ENCODE results near the gene GLP1R.
"Not testable (repeated sequence)": the region's sequence is repeated elsewhere in the genome, so short reads cannot be mapped to it uniquely, and the experiment has no call there.

The GLP1R gene

DNA sequence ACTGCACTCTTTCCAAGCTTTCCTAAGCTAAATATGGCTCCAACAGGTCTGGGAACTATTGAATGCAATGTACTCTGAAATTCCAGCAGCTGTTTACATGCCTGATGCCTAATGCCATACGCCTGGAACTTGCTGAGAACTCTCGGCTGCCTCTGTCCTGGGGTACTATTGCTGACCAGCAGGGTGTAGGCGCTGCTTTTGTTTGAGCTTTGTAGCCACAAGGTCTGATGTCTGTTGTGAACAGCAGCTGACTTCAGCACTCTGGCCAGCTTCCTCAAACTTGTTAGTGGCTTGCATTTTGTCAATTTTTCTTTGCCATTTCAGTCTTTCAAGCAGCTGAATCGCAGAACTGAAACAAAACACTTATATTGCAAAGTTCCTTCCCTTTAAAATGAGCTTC, 39.8 kb downstream of the GLP1R start:
- peak in 1 of 2 donors; percentile 7 for DNase-seq

DNA sequence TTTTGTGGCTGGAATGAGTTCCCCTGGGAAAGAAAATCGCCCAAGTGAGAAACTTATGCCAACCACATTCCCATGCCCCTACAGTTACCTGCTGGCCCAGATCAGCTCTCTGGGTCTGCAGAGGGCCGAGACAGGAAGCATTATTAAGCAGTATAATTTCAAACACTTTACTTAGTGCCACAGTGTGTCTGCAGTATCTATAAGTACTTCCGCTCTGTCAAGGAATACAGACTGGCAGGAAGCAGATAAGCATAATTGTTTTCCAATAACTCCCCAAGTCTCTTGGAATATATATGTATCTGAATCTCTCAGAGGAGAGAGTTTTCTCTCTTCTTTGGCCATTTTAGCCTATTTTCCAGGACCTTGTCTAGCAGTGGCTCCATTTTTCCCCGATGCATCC, 41.5 kb downstream of the GLP1R start:
- no peak for DNase-seq

DNA sequence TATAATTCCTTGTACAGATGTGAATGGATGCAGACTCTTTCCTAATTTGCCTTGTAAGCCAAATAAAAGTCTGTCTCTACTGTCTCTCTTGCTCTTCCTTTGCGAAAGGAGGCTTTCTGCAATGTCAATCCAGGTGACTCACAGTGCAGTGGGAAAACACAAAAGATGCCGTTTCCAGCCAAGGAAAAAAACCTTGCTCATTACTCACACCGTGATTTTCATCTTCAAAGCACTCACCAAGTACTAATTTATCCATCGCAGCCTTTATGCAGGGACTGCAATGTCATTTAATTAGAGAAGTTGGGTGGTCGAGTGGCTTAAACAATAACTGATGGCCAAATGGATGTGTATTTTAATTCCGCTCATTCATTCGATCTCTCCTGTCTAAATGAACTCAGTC, 42.6 kb downstream of the GLP1R start:
- DNase-seq: no peak

DNA sequence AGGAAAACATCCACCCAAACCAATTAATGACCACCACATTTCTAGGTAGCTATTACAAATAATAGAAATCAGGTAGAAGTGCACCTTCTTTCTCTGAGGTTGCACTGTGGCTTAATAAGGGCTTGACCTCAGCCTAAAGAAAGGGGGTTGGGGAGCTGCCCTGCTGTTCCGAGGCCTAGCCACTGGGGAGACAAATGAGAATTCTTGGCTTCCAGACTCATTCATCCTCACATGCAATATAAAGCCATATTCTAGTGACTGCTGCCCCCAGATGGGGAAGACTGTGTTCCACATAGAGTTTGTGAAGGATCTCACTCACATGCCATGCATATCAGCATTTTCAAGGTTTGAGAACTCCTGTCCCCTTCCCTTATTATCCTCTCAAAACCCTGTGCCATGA, 43.5 kb downstream of the GLP1R start:
- no peak for DNase-seq

DNA sequence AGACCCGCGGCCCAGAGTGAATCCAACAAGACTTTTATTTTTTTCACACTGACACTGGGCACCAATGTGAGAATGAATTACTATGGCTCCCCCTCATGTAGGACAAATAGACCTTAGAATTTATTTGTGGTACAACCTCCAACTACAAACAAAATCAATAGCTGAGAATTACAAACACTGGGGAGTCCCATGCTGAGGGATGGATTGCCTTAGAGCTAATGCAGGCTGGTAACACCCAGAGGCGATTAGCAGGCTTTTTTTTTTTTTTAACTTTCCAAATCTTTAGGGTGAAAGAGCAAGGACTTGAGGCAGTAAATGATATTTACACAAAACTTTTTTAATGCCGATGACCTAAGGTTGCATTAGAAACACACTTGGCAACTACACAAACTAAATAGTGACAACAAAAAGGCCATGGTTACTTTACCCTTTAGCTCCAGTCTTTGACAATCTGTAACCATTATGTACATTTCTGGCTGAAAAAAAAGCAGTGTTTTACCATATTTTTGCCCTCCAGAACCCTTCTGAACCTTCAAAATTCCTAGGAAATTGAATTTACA, 44.6 kb downstream of the GLP1R start:
- DNase-seq: no peak

DNA sequence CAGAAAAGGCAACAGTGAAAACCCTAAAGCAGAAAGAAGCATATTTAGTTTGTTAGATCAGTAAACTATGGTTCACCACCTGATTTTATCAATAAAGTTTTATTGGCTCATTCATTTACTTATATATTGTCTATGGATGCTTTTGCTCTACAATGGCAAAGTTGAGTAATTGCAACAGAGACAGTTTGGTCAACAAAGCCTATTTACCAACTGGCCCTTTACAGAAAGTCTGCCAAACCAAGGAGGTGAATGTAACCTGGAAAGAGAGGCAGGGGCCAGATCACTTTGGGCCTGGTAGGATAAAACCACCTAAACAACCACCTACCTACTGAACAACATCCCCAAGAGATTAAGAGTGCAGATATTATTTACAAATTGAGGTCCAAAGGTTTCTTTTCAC, 47.0 kb downstream of the GLP1R start:
- DNase-seq: no peak

DNA sequence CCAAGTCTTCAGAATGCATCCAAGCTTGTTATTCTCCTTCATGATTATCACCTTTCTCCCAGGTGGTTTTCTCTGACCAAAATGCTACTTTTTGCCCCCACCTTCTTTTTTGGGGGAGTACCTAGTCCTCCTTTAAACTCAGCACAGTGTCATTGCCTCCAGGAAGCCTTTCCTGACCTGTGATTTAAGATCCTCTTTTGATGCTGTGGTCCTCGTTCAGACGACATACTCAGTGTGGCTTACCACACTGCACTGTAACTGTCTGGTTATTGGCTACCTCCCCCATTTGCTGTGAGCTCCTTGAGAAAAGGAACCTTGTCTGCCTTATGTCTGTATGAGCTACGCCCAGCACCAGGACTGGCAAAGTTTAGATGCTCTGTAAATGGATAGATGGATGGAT, 51.8 kb downstream of the GLP1R start:
- no peak for DNase-seq

DNA sequence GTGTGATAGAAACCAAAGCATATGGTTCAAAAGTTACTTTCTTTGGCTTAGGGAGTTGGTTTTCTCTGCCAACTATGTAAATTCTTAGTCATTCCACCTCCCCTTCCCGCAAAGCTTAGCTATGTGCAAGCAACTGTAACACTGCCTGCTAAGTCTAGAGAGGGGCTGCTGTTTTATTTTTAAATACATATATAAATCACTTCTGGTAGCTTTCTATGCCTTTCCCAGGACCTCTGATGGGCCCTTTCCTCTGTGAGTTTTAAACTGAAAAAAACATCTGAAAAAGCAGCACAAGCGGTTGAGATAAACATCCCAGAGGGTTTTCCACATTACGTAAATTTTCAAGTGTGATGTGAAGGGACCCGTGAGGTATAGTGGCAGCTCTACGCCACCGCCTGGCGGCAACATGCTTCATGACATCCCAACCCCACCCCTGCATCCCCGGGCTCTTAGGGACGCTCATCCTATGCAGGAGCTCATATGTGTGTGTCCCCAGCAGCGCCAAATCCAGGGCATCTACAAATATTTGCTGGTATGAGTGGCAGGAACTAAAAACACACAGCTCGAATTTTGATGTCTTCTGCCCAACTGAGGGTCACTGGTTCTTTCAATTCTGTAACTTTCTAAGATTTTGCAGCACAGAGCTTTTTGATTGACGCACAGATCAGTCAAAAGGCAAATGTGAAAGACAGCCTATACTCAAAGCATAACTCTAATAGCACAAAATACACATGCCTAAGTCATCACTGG, 53.7 kb downstream of the GLP1R start:
- peak in 1 of 2 donors; percentile 8 for DNase-seq

DNA sequence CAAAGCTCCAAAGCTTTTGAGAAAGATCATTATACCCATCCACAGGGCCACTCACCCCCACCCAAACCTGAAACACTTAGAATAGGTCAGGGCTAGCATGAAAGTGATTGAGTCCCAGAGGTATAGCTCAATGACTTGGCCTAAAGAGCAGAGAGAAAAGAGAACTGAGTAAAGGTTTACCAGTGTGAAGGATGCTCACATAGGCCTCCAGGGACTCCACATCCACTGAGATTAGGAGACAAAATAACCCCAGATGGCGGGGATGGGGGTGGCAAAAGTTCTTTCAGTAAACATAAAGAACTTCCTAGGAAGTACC, 54.2 kb downstream of the GLP1R start:
- DNase-seq: no peak

DNA sequence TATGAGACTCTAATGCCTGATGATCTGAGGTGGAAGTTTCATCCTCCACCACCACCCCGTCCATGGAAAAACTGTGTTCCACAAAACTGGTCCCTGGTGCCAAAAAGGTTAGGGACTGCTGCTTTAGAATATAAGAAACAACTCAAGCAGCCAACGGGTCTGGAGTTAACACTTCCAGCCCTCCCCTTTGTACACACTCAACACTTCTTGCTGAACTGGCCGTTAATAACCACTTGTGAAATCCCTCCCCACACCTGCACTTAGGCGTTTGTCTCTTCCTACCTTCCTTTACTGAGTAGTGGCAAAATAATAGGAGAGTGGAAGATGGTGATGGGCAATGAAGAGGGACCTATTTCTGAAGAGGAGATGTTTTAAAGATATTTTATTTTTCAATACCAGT, 55.9 kb downstream of the GLP1R start:
- no peak for DNase-seq

DNA sequence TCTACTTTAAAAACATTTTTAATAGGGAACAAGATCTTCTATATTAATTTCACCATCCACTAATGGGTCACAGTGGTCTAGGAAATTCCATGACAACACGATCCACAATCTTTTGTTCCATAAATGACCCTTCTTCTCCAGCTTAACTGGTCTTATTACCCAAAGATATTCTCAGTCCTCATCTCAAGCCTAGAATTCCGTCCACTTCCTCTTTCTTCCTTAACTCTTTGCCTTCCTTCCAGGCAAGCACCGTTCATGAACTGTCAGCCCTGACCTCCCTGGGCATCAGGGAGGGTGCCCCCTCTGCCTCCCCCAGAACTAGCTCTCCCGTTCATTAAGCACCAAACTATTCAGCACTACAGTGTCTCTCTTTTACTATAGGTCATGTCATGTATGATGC, 58.5 kb downstream of the GLP1R start:
- DNase-seq: no peak

DNA sequence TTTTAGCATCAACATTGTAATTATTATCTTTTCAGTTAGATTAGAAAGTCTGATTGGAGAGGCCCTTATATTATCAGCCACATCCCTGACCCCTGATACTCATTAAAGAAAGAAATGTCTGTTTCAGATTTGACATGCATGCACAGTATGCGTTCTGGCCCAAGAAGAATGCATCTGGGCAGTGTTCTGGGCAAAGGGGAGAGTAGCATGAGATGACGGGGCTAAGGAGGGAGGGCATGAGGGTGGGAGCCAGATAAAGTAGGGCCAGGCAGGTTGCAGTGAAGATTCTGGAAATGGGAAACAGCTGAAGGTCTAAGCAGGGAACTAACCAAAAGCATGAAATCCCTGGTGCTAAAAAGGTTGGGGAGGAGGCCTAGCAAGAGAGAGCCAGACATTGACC, 59.1 kb downstream of the GLP1R start:
- no peak for DNase-seq

DNA sequence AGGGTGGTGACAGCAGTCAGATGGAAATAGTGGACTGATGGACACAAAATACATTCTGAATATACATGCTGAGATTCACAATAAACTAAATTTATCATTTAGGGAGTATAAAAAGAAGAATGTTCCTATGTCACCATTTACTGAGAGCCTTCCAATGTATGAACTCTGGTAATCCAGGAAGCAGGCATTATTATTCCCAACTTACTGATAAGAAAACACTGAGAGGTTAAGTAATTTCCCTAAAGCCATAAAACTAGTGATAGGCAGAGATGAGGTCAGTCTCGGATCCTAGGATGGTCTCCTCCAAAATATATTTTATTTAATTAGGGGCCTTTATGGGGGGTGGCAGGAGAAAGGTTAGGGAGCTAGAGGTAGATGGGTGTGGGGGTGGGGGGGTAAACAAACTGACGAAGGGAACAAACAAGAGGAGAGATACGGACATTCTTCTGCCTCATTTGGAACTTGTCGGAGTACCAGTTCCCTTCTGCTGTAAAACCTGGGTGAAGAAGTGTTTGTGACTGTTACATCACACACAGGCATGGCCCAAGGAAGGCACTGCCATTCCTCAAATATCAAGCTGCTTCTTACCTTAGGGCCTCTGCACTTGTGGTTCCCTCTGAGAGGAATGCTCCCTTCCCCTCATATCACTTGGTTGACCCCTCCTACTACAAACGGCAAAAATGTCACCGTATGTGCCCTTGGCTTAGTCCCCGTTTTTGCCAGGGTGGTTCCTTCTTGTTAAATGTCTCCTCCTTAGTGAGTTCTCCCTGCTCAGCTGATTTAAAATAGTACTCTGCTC, 59.7 kb downstream of the GLP1R start:
- no peak for DNase-seq

DNA sequence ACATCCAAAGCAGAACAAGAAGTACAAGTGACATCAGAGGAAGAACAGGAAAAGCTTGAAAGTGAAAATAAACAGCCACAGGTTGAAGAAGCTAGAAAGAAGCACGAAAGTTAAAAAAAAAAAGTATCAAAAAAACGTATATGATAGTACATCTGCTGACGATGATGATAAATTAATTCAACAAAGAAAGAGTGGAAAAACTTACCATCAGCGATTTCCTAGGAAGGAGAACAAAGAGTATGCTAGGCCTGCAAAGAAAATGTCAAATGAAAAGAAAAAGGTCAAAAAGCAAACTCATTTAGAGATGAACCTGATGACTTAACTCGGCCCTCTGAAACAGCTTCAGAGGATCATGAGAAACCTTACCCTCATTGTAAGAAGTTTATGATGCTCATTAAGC, 62.7 kb downstream of the GLP1R start:
- peak in 1 of 2 donors; percentile 18 for DNase-seq

DNA sequence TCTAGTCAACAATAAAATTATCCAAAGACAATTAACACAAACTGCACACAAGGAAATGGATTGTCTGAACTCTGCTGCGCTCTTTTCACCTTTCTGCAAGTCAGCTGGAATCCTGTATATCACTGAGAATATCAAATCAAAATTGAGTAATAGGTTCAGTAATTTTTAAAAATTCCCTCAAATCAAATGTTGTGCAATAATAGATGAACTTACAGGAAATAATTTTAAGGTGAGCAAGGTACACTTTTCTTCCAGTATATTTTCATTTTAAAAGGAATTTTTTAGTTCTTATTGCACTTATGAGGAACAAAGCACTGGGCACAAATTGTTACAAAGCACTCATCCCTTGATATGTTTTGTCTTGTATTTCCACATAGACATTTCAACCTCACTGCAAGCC, 65.2 kb downstream of the GLP1R start:
- no peak for DNase-seq

DNA sequence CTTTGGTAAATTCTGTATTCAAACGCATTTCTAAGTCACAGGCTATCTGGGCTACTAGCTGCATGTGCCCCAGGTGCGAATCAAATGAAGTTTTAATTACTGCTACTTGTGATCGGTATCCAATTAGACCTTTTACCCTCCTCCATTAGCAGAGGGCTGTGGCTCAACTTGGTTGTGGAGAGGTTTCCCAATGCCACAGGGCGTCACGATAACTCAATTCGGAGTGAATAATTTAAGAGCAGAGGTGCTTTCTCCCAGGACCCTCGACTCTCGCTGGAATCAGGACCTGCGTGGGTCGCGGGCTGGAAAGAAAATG, 65.8 kb downstream of the GLP1R start:
- no peak for DNase-seq

DNA sequence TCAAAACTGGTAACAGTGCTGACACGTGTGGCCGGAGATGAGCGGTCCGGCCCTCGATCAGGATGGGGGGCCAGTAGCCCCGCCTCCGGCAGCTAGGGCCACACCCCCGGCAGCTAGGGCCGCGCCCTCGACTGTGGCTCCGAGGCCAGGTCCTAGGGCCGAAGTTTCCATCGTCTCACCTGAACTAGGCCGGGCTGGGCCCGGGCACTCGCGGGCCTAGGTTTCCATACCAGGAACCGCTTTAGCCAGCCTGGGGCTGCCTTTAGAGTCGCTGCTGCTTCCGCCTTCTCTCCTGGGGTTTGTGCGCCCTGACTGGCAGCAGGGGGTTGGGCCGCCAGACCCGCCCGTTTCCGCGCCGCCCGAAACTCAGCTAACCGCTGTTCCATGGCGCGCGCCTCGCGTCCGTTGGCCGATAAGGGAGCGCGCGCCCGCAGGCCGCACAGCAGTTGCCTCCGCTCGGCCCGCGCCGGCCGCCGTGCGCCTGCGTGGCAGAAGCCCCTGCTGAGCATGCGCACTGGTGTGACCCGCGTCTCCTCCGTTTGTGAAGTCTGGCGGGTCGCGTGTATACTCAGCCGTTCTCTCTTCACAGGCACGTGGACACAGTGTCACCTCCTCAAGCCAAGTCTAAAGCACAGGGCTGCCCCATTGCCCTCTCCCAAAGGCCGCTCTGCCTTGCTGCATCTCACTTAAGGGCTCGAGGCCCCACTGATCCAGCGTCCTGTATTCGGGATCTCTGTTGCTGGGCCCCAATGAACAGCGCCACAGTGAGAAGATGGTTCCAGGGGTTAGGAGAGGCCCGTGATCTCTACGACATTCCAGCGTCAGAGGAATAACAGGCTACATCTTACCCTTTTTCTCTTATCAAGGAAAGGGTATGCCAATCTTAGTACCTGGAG, 66.4 kb downstream of the GLP1R start, which contains the start of gene SAYSD1:
Gene SAYSD1 (minus strand): TSS at position 483 of the 896 bp plus-strand sequence. CDS start 97 bp downstream, at position 386.
- DNase-seq: peak; percentile 93 to 95

DNA sequence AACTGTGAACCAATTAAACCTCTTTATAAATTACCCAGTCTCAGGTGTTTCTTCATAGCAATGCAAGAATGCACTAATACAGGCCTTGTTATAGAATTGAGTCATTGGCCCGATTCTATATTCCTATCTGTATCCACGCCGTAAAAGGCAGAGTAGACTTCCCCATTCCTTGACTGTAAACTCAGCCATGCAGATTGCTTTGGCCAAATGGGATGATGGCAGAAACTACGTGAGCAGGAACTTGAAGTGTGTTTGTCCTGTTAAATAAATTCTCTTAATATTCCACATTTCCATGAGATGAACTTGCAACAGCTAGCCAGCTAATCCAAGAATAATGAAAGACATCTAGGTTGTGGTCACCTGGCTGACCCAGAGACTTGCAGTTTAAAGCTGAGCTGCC, 70.3 kb downstream of the GLP1R start:
- DNase-seq: no peak

DNA sequence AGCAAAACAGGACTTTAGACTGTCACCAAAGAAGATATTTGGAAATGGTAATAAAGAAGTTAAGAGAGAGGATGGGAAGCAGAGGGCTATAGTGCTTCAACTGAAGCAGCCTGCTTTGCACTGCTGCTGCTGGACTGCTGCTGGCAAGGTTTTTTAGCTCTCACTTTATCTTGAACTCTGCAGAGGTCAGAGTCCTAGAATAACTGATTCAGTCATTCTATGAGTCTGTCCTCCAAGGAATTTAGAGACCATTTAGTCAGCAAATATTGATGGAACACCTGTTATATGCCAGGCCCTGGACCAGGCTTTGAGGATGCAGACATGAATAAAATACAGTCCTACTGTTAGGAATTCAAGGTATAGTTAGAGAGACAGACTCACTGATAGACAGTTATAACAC, 75.5 kb downstream of the GLP1R start:
- DNase-seq: no peak

DNA sequence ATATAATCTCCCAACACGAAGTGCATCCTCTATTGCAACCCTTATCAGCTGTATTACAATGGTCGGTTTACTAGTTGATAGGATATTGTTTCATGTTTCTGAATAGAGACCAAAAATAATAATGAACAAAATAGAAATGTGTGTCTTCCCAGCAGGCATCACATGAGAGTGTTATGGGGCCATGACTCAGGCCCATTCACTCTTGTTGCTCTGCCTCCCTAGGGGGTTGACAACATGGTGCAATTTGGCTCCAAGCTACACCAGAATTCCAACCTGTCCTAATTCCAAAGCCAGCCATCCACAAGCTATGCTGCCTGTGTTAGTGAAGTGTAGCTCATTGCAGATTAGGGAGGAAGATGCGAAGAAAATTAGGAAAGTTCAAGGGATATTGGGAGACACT, 79.5 kb downstream of the GLP1R start:
- no peak for DNase-seq

DNA sequence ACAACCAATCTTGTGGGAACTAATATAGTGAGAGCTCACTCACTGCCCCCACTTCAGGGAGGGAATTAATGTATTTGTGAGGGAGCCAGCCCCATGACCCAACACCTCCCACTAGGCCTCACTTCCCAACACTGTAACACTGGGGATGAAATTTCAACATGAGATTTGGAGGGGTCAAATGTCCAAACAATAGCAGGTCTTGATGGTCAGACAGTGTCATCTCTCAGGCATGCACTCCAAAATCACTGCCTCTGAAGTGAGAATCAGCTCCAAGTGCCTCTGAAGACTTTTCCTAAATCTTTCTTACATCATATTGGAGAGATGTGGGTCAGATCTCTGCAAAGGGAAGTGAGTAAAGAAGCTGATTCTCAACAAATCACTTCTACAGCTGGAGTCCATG, 80.3 kb downstream of the GLP1R start:
- DNase-seq: no peak

DNA sequence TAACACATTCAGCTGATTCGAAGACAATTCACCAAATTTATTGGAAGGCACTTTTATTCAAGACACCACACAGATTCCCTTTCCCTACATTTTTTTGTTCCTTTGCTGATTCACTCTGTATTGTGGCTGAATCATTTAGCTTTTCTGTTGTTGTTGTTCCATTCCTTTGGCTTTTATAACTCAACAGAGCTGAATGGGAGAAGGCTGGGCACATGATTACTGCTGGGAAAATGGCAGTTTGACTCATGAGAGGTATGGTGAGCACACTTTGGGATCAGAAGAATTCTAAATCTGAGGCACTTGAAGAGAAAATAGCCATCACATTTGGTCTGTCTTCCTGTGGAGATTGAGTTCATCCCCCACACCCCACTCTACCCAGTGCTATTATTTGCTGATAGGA, 82.1 kb downstream of the GLP1R start:
- no peak for DNase-seq

DNA sequence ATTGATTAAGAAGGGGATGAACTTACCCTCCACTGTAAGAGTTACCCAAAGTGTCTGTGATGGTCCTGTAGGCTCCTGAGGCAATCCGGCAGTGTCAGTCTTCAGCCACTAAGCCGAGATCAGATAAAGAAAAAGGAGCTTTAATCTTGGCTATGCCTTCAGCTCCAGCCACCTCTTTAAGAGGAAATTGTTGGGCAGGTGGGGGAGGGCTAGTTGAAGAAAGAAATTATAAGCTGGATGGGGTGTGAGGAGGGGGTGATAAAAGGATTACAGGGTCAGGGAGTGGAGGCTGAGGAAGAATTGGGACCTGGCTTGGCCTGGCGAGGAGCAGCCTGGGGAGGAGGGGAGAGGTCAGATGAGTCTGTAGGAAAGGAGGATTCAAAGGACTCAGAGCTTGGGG, 86.2 kb downstream of the GLP1R start:
- not testable (repeated sequence) for DNase-seq

Measured in CD4-positive, alpha-beta T cell treated with Interleukin-4 for 1 hour (primary cell).